Measurements from ENCODE around the gene UBA1.

- TF ChIP-seq CBFB (IDR thresholded peaks at IDR 0.05; ENCODE audit: low read depth) (no peak), NFXL1 (IDR thresholded peaks at IDR 0.05; ENCODE audit: borderline replicate concordance) (no peak), ZBED1 (IDR thresholded peaks at IDR 0.05; ENCODE audit: borderline replicate concordance) (no peak), PAX5 (IDR thresholded peaks at IDR 0.05; ENCODE audit: borderline replicate concordance, low read depth, low read length) (no peak), NFIC (IDR thresholded peaks at IDR 0.05; ENCODE audit: low read depth, low read length) (no peak)
Observed at GRCh38 chrX:47197526-47197925, 3.9 kb downstream of the UBA1 start.

Measured in GM12878 (cell line).